GM19328 (cell line): ENCODE data around the gene PROP1.
"Not testable (repeated sequence)": the region's sequence is repeated elsewhere in the genome, so short reads cannot be mapped to it uniquely, and the experiment has no call there.

Source experiments
- ATAC-seq: cut with Tn5 transposase; IDR thresholded peaks from one replicate; pipeline ENCODE4 v1.9.1; 2021; ENCODE audit warnings: mild to moderate bottlenecking, moderate library complexity; ENCODE audit not compliant: unreplicated experiment

The PROP1 gene

DNA sequence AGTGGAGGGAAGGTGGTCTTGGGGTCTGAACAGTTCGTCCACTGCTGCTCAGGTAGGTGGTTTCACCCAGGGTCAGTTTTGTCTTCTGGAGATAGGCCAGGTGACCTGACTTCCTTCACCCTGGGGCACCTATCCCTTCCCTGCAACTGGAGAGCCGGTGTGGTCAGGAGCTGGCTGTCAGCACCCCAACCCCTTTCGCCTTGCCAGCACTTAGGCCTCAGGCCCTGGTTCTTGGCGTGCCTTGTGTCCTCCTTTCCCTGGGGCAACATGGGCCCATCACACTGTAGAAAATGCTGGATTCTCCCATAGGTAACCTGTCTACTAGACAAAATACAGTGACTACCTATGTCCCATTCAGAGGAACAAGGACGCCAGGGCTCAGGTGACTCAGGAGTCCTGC lies 13.1 kb downstream of the PROP1 start:
- ATAC-seq, result no peak

DNA sequence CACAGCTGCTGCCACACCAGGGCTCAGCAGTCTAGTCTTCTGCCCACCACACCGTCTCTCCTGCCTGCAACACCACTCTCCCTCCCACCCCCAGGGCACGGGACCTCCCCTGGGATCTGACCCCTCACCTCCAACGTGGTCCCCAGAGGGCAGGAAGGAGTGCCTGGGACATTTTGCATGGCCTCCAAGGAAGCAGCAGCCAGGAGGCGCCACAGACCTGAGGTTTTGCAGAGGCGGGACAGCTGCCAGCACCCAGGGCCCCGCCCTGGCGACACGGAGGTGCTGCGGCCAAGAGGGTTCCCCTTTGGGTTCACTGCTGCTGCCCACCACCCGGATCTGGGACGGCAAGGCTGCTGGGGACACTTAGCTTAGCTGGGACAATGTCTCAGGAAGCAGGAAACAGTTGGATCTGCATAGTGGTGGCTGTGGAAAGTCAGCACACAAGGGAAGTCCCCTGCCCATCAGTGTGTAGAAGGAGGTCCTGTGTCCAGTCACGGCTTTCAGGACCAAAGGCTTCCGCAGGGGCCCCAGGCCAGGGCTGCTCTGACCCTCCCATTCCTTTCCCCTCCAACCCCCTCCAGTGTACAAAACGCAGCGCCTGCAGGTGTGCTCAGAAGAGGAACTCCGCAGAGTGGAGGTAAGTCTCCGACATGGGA lies 13.8 kb downstream of the PROP1 start:
- ATAC-seq, result no peak

DNA sequence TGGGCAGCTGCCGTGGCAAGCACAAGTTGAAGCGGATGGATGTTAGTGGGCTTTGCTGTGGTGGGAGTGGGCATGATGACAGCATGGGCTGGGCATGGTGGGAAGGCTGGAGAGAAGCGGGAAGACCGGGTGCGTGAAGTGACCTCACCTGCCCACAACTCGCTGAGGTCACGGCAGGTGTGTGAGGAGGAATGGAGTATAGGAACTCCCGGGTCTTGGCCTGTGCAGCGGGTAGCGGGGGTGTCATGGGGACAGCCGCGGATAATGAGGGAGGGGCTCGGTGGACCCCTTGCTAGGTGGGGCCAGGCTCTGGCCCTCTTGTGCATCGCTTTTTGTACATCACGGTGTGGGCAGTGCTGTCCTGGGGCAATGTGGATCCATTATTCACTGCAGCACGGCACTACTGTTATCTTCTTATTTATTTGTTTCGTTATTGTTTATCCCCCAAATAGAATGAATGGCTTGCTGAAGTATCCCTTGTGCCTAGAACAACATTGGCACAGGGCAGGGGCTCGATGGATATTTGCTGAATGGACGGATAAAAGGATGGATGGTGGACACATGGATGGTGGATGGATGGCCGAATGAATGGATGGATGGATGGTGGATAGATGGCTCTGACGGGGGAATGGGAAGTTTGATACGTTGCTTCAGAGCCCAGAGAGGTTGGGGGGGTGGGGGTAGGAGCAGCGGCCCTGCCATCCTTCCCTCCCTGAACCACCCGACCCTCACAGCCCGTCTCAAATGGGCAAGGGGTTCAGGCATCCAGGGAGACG lies 14.6 kb downstream of the PROP1 start:
- ATAC-seq, result no peak

DNA sequence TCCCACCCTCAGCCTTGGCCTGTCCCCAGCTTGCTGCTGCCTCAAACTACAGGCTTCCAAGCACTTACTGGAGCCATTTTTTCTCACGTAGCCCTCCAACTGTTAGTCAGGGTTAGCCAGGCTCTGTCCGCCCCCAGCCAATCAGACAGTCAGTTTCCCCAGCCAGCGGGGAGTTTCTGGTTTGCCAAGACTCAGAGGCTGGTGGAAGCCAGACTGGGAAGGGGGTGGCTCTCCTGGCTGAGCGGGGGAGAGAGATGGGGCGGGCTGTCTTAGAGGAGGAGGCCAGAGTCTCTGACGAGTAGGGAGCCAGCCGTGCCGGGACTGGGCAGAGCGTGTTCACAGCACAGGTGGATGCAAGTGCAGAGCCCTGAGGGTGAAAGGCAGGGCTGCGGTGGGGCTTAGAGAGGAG lies 15.3 kb downstream of the PROP1 start:
- ATAC-seq, result no peak

DNA sequence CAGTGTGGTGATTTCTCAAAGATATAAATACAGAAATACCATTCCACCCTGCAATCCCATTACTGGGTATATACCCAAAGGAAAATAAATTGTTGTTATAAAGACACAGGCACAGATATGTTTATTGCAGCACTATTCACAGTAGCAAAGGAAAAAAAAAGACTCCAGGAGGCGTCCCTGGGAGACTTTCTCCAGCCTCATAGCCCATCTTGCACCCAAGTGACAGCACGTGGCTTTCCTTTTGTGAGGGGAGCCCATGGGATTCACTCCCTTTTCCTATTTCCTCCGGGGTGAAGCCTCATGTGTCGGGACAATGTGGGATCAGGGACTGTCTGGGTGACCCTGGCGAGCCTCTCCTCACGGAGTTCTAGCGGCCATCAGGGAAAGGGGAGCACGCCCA lies 18.4 kb downstream of the PROP1 start:
- not testable (repeated sequence) for ATAC-seq

DNA sequence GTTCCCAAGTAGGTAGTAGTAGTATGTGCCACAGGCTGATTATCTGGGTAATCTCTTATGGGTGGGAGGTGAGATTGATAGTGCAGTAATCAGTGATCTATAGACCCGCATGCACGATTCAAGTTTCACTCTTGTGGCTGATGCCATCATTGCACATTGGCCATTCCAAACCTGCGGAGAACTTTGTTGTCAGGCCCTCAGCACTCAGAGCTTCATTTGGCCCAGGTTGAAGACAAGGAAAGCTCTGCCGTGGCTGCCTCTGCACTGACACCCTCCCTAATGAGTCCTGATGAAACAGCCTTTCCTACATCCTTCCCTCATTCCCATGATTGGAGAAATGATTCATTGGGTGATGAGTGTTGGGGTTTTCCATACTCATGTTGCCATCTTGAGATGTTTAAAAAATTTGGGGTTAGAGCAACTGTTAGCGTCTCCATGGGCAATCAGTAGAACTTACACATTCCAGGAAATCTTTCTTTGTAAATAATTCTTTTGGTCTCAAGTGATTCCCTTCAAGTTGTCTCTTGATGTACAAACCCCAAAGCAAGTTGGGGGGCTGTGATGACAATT lies 22.9 kb downstream of the PROP1 start:
- no peak for ATAC-seq

DNA sequence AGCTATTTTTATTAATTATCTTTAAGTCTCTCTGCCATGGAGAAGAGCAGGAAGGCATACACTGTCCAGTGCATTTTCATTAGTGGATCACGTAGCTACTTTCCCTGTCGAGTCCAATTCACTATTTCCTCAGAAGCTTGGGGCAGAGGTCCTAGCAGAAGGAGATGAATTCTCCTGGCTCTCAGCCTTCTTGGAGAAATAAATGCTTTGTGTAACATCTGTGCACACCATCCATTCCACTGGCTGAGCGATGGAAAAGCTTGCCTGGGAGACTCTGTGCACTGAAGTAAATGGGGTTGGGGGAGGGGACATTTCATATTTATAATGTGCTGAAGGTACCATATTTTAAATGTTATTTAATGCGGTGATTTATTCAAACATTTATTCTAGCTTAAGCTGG lies 23.4 kb downstream of the PROP1 start:
- ATAC-seq, result no peak

DNA sequence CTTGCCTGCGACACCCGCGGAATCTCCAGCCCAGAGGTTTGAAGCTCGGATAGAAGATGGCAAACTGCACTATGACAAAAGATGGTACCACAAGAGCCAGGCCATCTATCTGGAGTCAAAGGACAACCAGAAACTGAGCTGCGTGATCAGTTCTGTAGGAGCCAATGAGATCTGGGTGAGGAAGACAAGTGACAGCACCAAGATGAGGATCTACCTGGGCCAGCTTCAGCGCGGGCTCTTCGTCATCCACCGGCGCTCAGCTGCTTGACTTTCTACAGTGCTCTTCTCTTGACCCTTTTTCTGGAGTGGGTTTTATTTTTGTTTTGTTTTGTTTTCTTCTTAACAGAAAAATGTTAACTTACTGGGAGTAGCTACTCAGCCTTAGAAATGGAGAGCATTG lies 24.0 kb downstream of the PROP1 start:
- ATAC-seq, result not testable (repeated sequence)

DNA sequence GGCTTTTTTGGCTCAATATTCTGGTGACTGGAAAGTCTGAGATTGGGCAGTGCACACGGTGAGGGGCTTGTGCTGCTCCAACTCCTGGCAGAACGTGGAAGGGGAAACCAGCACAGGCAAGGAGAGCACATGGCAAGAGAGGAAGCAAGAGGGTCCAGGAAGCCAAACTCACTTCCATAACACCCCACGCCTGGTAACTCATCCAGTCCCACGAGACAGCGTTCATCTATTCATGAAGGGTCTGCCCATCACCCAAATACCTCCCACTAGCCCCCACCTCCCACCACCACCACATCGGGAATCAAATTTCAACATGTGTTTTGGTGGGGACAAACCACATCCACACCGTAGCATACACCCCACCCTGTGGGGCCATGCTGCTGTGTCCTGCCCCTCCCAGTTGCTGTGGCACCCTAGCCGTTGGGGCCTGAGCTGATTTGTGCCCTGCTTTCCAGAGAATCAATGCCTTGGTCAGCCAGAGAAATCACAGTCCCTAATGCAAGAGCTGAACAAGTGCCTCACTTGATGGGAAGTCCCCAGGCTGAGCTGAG lies 27.3 kb downstream of the PROP1 start:
- no peak for ATAC-seq

DNA sequence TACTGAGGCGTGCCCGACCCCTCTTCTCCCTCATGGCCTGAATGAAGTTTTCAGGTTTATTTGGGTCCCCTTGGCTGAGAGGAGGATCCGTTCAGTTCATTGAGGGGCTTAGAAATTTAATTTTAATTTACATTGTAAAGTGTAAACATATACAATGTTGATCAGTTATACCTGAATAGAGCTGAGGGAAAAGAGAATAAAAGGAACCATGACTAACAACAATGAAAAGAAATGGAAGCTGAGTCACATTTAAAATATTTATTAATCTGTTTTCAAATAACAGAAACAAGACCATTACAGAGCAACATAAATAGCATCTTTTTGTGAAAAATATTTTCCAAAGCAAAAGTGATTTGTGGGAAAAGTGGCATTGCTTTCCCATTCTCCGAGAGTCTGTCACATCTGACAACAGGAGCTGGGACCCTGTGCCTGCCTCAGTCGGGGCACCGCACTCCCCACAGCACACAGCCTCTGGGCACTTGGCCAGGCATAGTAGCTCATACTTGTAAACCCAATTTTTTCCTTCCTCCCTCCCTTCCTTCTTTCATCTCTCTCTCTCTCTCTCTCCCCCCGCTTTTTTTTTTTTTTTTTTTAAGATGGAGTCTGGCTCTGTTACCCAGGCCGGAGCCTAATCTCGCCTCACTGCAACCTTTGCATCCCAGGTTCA lies 28.7 kb downstream of the PROP1 start:
- ATAC-seq, result no peak

DNA sequence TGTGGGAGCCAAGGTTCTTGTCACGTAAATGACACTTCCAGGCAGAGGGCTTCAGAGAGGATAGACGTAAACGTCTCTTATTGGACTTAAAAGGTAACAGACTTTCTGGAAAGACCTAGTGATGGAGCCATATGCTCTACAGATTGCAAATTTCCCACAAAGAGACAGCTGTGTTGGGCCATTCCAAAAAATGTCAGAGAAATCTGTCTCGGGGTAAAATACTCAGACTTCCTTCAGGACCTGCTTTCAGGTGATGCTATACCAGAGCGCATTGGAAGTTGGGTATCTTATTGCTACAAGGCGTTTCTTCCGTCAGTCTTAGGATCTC lies 29.2 kb downstream of the PROP1 start:
- ATAC-seq, result no peak

DNA sequence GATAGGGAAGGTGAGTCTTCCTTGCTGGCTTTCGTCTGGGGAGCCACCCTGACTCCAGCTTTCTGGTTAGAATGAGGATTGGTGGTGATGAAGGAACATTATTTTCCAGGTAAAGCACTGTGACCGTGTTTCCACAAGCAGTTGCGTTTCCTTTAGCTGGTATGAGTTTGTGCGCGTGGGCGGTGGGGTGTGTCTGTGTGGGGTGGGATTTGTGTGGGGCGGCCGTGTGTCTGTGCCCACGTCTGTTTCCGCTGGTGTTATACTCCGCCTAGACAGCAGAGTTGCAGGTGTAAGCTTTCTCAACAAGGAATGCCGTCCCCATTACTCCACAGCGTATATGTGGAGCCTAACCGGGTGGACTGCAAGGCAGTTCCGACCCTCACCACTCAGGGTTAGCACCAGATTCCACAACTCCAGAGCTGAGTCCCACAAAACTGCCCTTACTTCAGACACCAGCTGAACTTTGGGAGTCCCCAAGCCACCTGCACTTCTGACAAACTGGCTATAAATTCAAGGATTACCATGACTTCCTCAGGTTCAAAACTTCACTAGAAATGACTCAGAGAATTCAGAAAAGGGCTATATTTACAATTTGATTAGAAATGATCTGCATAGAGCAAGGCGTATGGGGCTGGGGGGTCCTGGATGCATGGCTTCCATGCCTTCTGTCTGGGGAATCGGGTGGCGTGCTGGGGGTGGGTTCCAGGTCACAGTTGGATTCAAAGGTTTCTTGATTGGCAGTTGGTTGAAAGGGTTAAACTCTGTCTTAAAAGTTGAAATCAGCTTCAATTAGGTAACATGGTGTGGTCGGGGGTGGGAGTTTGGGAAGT lies 29.8 kb downstream of the PROP1 start:
- no peak for ATAC-seq

DNA sequence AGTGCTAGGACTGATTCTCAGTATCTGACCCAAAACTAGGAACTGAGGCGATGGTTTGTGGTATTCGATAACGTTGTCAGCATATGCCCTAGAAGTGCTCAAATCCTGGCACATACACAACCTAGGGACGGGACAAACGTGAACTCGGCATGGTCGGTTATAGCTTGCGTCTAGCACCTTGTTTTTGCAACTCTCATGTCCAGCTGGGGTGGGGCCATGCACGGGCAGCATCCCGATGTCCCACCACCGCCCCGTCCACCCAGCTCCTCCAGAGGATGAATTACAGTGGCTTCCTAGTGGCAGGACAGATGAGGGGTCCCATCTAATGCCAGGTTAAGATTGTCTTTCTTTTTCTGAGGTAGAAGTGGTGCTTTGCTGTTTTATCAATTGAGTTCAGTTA lies 31.6 kb downstream of the PROP1 start:
- no peak for ATAC-seq

DNA sequence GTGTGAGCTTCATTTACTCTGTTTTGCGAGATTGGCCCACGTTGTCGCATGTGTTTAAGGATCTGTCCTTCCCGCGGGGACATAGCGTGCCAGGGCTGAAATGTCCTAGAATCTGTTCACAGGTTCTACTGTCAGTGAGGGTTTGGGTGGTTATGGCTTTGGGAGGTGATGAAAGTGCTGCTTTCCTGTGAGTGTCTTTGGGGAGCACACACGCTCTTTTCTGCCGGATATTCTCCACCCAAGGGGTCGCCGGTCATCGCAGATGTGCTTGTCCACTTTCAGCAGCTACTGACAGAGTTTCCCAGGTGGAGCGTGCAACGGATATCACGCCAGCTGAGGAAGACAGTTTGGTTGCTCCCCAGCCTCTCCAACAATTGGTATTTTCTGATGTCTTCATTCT lies 32.1 kb downstream of the PROP1 start:
- no peak for ATAC-seq

DNA sequence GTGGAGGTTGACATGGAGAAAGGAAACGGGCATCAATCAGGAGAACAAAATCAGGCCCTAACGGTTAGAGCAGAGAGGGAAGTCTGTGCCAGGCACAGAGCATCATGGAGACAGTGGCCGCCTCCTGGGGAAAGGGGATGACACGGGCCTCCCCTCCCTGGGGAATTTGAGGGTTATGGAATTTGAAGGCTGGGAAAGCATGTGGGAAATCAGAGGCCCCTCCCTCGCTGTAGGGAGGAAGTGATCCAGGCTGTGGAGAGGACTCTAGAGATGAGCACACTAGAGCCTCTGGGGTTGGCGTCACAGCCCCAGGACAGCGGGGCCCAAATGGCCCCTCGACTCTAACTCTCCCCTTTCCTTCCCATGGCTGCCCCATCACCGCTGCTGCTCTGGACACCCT lies 36.7 kb downstream of the PROP1 start:
- ATAC-seq, result no peak

DNA sequence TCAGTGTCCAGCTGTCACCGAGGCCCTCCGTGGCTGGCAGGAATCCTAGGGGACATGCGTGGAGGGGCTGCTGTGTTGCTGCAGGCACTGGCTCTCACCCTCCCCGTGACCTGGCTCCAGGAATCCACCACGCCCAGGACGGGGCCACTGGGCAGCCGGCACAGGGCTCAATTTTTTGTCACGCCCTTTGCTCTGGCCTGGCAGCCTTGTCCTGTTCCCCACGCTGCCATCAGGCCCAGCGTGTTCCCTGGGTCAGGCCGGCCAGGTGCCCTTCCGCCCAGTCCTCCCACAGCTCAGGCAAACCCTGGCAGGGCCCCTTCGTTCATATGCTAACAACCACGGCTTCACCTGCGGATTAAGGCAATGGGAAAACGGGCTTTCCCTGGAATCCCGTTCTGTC lies 37.3 kb downstream of the PROP1 start:
- no peak for ATAC-seq

DNA sequence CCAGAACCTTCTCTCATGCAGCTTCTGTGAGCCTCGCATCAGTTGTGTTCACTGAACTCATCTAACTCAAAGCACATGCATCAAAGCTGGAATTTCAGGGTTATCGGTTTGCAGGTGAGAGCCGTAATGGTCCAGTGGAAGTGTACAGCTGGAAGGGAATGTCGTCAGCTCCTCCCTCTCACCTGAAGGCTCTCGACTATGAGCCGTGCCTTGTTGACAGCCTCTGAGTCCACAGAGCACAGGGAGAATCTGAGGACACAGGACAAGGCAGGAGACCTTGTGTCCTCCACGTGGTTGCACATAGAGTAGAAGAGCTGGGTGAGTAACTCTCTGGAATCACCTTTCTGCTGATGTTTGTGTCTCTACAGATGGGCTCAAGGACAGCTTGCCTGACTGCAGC lies 38.8 kb downstream of the PROP1 start:
- ATAC-seq, result no peak

DNA sequence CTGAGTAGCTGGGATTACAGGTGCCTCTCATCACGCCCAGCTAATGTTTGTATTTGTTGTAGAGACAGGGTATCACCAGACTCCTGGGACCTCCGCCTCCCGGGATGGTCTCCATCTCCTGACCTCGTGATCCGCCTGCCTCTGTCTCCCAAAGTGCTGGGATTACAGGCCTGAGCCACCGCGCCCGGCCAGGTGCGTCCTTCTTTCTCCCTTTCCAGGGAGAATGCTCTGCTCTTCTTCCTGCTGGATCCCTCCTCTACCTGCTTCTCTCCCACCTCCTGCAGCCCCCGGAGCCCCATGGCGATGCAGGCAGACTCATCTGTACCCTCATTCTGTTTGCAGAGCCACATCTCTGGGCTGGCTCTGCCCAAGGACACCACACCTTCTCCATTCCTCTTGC lies 42.9 kb downstream of the PROP1 start:
- ATAC-seq, result not testable (repeated sequence)

DNA sequence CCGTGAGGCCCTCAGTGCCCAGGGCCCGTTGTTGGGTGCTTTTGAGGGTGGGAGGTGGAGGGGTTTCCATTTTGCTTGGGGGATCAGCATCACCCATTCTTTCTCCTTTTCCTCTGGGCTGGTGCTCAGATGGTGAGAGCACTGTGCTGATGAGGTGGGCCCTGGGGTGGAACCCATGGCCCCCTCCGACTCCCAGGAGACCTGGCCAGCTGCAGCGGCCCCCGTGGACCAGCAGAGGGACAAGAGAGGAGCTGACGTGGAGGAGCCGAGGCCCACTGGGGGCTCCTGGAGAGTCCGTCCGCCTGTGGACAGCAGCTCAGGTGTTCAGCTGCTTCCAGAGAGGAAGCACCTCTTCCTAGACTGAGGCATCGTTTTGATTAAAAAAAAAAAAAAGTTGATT lies 46.4 kb downstream of the PROP1 start:
- not testable (repeated sequence) for ATAC-seq

DNA sequence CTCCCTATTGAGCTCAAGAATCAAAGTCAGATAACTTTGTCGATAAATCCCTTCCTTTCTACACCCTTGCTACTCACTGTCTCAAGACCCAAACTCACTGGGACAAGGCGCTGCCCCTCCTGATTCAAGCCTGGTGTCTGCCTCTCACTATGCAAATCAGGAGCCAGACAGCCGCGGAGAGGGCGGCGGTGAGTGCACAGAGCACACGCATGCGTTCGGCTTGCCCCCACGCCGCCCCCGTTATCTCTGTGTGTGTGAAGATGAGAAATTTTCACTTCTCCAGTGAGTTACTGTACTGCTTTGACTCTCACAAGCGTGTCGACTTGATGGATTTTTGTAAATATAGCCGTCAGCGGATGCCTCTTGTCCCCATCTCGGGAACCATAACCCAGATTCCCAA lies 47.0 kb downstream of the PROP1 start:
- ATAC-seq, result not testable (repeated sequence)

DNA sequence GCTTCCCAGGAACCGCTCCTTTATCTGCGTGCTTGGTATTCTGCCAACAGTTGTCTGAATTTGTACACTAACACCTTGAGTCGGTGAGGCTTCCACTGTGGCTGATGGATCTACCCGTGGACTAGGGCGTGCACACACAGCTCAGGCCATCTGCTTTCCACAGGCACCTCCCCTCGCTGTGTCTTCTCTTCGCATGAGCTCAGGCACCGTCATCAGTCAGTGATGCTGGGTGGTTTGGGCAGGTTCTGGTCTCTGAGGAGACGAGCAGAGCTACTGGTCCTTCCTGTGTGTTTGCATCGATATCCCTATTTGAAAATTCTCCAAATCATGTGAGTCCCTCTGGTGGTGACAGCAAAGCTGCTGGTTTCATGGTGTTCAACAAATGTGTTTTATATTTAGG lies 48.1 kb downstream of the PROP1 start:
- ATAC-seq, result not testable (repeated sequence)
